Psoas muscle (tissue), 8 donors: Measurements from ENCODE around the gene GOSR1. TPM values are rescaled to one million over a fixed set of nuclear protein-coding genes. Genes with fewer than 3 reads are reported as not detected.
"Not testable (repeated sequence)": the region's sequence is repeated elsewhere in the genome, so short reads cannot be mapped to it uniquely, and the experiment has no call there.

Experiments used
- ATAC-seq, 4 donors: fragments of 200-7000 bp; cut with Tn5 transposase; one replicate each; pipeline ENCODE4 v1.9.1; 2020; ENCODE audit warnings: moderate library complexity in 3 of 4, mild to moderate bottlenecking in 2 of 4
- DNase-seq, 2 donors: peaks; one replicate each; pipeline ENCODE4 v3.0.0-alpha.2; 2020
- H3K27ac ChIP-seq: fragments of 200-600 bp; one replicate; pipeline ENCODE4 v1.8.0; 2022
- H3K27me3 ChIP-seq, 3 donors: fragments of 200-600 bp in 1 of 3; one replicate each; pipeline versions ENCODE4 v1.6.1 to v1.8.0; 2013 to 2022; ENCODE audit warnings: low read length in 2 of 3, mild to moderate bottlenecking in 2 of 3, moderate library complexity in 1 of 3; ENCODE audit not compliant: insufficient read depth in 3 of 3
- H3K36me3 ChIP-seq, 2 donors: fragments of 200-600 bp in 1 of 2; one replicate each; pipeline versions ENCODE4 v1.6.1 to v1.8.0; 2013 to 2022; ENCODE audit warnings: low read depth in 1 of 2, mild to moderate bottlenecking in 1 of 2, moderate library complexity in 1 of 2; ENCODE audit not compliant: insufficient read depth in 1 of 2
- H3K4me1 ChIP-seq: fragments of 200-600 bp; one replicate; pipeline ENCODE4 v1.8.0; 2022
- H3K4me3 ChIP-seq: fragments of 200-600 bp; one replicate; pipeline ENCODE4 v1.8.0; 2022; ENCODE audit warnings: mild to moderate bottlenecking
- H3K9me3 ChIP-seq: fragments of 200-600 bp; one replicate; pipeline ENCODE4 v1.8.0; 2022
- CTCF ChIP-seq: fragments of 200-600 bp; IDR thresholded peaks from one replicate; pipeline ENCODE4 v1.8.0; 2022; ENCODE audit warnings: antibody characterized with exemption
- WGBS, 3 donors: extraction: QIAGEN DNeasy Blood & Tissue Kit; methylation state at CpG; one replicate each; pipeline versions ENCODE4 v1.1.6 to v1.1.7; 2013; 5-methylcytosine and 5-hydroxymethylcytosine counted together
- intact Hi-C, 2 donors: fragments of 100-400 bp; cut with DNase I; formaldehyde crosslinking; loops; one replicate each; pipeline versions ENCODE4 v1.11.0 to v1.14.2; 2022
- polyA plus RNA-seq, 3 donors: library from polyadenylated mRNA; stranded (reverse); fragments of 200-250 nt; gene quantifications; one replicate each; pipeline ENCODE4 v1.2.3, GENCODE V29; 2013
- total RNA-seq, 4 donors: library from RNA; stranded (reverse); fragmentation: NEBNext Ultra II Directional in 2 of 4; extraction: Animal tissue kit (Norgen Biotek cat#: 25700) in 2 of 4; gene quantifications; one replicate each; pipeline versions ENCODE4 v1.2.1 to v1.2.4, GENCODE V29; 2021 to 2023
- donor health status: healthy with polysubstance abuse.
- donor health status: DM: no; HTN: no; CAD: no; lungs with moderate emphysema.
- donor health status: Bipolar disorder and iron deficiency.
- donor health status: healthy.
- donor health status: DM: yes; HTN: yes; CAD: no.
- donor health status: DM: no; HTN: no; CAD: no.
- donor health status: DM: no; HTN: no; CAD: no.
- donor health status: DM: yes; HTN: yes; CAD: no.

GOSR1 gene
- total and polyA plus RNA-seq, 7 donors, result 10.0 to 38.2 (median 26.8) TPM

GRCh38 chr17:30534938-30535921, 58.0 kb downstream of the GOSR1 start:
- ATAC-seq, result no peak
- no peaks in the 10 kb centered on the region for H3K4me1 ChIP-seq
- DNase-seq, result no peak
- H3K36me3 ChIP-seq, result peaks cover 0 to 8% of the 10 kb centered on the region in 2 donors
- no peaks in the 10 kb centered on the region for H3K27me3 ChIP-seq
- no peak overlapping the region for H3K27ac ChIP-seq
- no peak for TF ChIP-seq CTCF
- 80 to 84% (median 83%) methylated on average over 12 of the region's 12 CpGs for WGBS, 3 donors
- no peaks in the 10 kb centered on the region for H3K9me3 ChIP-seq
- intact Hi-C loops, result no loop called here
- H3K4me3 ChIP-seq, result no peak overlapping the region

DNA sequence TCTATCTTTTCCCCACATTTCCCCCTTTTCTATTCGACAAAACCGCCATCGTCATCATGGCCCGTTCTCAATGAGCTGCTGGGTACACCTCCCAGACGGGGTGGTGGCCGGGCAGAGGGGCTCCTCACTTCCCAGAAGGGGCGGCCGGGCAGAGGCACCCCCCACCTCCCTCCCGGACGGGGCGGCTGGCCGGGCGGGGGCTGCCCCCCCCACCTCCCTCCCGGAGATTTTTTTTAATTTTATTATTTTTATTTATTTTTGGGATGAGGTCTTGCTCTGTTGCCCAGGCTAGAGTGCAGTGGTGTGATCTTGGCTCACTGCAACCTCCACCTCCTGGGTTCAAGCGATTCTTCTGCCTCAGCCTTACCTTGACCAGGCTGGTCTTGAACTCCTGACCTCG, 59.6 kb downstream of the GOSR1 start:
- H3K4me1 ChIP-seq, H3K27me3 ChIP-seq, DNase-seq, intact Hi-C loops, H3K4me3 ChIP-seq, H3K36me3 ChIP-seq, H3K9me3 ChIP-seq, ATAC-seq, H3K27ac ChIP-seq: not testable (repeated sequence)
- 79 to 93% (median 89%) methylated on average over 12 to 16 of the region's 16 CpGs for WGBS, 3 donors

DNA sequence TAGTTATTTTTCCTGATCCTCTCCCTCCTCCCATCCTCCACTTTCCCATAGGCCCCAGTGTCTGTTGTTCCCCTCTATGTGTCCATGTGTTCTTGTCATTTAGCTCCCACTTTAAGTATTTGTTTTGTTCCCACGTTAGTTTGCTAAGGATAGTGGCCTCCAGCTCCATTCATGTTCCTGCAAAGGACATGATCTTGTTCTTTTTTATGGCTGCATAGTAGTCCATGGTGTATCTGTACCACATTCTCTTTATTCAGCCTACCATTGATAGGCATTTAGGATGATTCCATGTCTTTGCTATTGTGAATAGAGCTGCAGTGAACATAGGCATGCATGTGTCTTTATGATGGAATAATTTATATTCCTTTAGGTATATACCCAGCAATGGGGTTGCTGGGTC, 60.5 kb downstream of the GOSR1 start:
- H3K4me3 ChIP-seq, H3K27me3 ChIP-seq, ATAC-seq, DNase-seq, H3K36me3 ChIP-seq, H3K9me3 ChIP-seq, H3K27ac ChIP-seq, H3K4me1 ChIP-seq, intact Hi-C loops: not testable (repeated sequence)
- WGBS, 3 donors, result 54 to 63% (median 55%) methylated on average over 1 of the region's 1 CpG

DNA sequence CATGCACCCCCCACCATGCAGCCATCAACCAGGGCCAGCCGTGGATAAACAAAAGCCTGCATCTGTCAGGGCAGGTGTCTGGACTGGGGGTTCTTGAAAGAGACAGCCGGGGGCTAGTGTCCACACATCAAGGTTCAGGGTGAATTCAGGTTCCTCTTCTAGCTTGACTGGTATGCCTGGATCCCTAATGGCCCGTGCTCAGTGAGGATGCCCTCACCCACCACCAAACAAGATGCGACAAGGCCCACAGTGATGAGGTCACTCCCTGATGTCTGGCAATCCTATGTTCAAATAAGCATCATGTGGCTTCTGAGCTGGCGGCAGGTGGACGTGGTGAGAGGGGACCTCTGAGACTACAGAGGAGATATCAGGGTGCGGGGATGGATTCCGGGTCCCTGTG, 64.6 kb downstream of the GOSR1 start:
- Histone ChIP-seq H3K9me3 (no peaks in the 10 kb centered on the region), H3K4me1 (no peaks in the 10 kb centered on the region), H3K36me3 (no peaks in the 10 kb centered on the region), H3K4me3 (no peak overlapping the region), H3K27ac (no peak overlapping the region), H3K27me3 (no peaks in the 10 kb centered on the region)
- 86 to 87% (median 87%) methylated on average over 8 of the region's 8 CpGs for WGBS, 3 donors
- intact Hi-C loops, result no loop called here
- ATAC-seq (no peak), DNase-seq (no peak)
- TF ChIP-seq CTCF, result no peak

- Histone ChIP-seq H3K27ac (no peak overlapping the region), H3K9me3 (no peaks in the 10 kb centered on the region), H3K4me3 (no peak overlapping the region), H3K27me3 (no peaks in the 10 kb centered on the region), H3K4me1 (no peaks in the 10 kb centered on the region), H3K36me3 (no peaks in the 10 kb centered on the region)
- no peak for DNase-seq
- no peak for TF ChIP-seq CTCF
- 26 to 41% (median 30%) methylated on average over 2 of the region's 2 CpGs for WGBS, 3 donors
- ATAC-seq, result no peak
- intact Hi-C loops, result no loop called here
These were observed 66.2 kb downstream of the GOSR1 start for GRCh38 chr17:30543456-30543855.
